ENCODE results near the gene TOP2B. TPM values are rescaled to one million over a fixed set of nuclear protein-coding genes. Genes with fewer than 3 reads are reported as not detected.
A peak's percentile ranks its signal among the peaks of the same experiment; 100 is the strongest.

The TOP2B gene
- total and polyA plus RNA-seq, 9 of the 15 experiments (the other 6 are each of a cell fraction or from before 2014, with no cell fraction given), result 45.3 to 186 (median 134) TPM

DNA sequence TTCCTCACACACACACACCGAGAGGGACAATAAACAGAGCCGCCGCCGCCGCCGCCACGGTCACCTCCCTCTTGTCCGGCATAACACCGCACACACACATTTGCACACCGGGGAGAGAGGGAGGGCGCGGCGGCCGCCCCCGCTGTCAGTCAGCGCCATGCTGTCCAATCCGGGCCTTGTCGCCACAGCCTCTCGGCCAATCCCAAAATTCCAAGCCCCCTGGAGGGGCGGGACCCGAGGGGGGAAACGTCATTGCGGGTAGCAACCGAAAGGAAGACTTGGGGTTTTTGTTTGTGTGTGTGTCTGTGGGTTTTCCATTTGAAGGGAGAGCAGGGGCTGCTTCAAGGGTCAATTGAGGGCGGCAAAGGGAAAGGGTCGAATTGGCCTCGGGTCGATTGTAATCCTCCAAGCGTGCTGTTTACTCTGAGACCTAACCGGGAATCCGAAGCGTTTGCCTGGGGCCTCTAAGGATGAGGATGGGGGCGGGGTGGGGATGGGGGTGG lies at the start of gene TOP2B (continued):
- TF ChIP-seq, protein P1, sequence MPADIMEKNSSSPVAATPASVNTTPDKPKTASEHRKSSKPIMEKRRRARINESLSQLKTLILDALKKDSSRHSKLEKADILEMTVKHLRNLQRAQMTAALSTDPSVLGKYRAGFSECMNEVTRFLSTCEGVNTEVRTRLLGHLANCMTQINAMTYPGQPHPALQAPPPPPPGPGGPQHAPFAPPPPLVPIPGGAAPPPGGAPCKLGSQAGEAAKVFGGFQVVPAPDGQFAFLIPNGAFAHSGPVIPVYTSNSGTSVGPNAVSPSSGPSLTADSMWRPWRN (IDR thresholded peaks at IDR 0.05; ENCODE audit: low read depth), result peak; percentile 80
- TF ChIP-seq SRSF9 (IDR thresholded peaks at IDR 0.05; ENCODE audit: borderline replicate concordance, low read depth, low read length) (no peak), HMGN3 (IDR thresholded peaks at IDR 0.05; ENCODE audit: borderline replicate concordance, extremely low read depth, insufficient read length, low read depth, low read length) (peak; percentile 76), TAF1 (IDR thresholded peaks at IDR 0.05; ENCODE audit: control insufficient read depth, extremely low read depth, insufficient read depth, low read length, severe bottlenecking) (peak; percentile 84), RBM17 (IDR thresholded peaks at IDR 0.05; ENCODE audit: borderline replicate concordance, low read depth, low read length) (no peak), MXI1 (IDR thresholded peaks at IDR 0.05; ENCODE audit: low read depth, low read length) (no peak), SIN3A (IDR thresholded peaks at IDR 0.05; ENCODE audit: borderline replicate concordance in 2 of 2, control insufficient read depth in 1 of 2, low read depth in 2 of 2, low read length in 2 of 2) (no peak), MIER1 (IDR thresholded peaks at IDR 0.05; ENCODE audit: low read depth) (no peak), ZNF830 (CRISPR knock-in tag; IDR thresholded peaks at IDR 0.05) (no peak), MAFF (IDR thresholded peaks at IDR 0.05; ENCODE audit: low read length) (no peak), ZNF133 (CRISPR knock-in tag; IDR thresholded peaks at IDR 0.05) (no peak), CC2D1A (IDR thresholded peaks at IDR 0.05) (no peak), XRCC5 (IDR thresholded peaks at IDR 0.05; ENCODE audit: low read depth, low read length) (no peak), ESRRB (CRISPR knock-in tag; IDR thresholded peaks at IDR 0.05; ENCODE audit: borderline replicate concordance) (no peak), MYNN (IDR thresholded peaks at IDR 0.05) (peak; percentile 63; the same call in 1 of the 2 replicates), MYNN (CRISPR knock-in tag; IDR thresholded peaks at IDR 0.05) (no peak), ZNF77 (CRISPR knock-in tag; IDR thresholded peaks at IDR 0.05) (no peak), HIVEP1 (CRISPR knock-in tag; IDR thresholded peaks at IDR 0.05) (no peak)
- TF ChIP-seq, protein P2, sequence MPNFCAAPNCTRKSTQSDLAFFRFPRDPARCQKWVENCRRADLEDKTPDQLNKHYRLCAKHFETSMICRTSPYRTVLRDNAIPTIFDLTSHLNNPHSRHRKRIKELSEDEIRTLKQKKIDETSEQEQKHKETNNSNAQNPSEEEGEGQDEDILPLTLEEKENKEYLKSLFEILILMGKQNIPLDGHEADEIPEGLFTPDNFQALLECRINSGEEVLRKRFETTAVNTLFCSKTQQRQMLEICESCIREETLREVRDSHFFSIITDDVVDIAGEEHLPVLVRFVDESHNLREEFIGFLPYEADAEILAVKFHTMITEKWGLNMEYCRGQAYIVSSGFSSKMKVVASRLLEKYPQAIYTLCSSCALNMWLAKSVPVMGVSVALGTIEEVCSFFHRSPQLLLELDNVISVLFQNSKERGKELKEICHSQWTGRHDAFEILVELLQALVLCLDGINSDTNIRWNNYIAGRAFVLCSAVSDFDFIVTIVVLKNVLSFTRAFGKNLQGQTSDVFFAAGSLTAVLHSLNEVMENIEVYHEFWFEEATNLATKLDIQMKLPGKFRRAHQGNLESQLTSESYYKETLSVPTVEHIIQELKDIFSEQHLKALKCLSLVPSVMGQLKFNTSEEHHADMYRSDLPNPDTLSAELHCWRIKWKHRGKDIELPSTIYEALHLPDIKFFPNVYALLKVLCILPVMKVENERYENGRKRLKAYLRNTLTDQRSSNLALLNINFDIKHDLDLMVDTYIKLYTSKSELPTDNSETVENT (CRISPR knock-in tag; IDR thresholded peaks at IDR 0.05), result no peak; the same call in 1 of the 2 replicates
- TF ChIP-seq, protein P3, sequence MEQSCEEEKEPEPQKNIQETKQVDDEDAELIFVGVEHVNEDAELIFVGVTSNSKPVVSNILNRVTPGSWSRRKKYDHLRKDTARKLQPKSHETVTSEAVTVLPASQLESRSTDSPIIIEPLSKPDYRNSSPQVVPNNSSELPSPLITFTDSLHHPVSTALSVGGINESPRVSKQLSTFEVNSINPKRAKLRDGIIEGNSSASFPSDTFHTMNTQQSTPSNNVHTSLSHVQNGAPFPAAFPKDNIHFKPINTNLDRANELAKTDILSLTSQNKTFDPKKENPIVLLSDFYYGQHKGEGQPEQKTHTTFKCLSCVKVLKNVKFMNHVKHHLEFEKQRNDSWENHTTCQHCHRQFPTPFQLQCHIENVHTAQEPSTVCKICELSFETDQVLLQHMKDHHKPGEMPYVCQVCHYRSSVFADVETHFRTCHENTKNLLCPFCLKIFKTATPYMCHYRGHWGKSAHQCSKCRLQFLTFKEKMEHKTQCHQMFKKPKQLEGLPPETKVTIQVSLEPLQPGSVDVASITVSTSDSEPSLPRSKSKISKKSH (CRISPR knock-in tag; IDR thresholded peaks at IDR 0.05), result no peak
- TF ChIP-seq, protein P4, sequence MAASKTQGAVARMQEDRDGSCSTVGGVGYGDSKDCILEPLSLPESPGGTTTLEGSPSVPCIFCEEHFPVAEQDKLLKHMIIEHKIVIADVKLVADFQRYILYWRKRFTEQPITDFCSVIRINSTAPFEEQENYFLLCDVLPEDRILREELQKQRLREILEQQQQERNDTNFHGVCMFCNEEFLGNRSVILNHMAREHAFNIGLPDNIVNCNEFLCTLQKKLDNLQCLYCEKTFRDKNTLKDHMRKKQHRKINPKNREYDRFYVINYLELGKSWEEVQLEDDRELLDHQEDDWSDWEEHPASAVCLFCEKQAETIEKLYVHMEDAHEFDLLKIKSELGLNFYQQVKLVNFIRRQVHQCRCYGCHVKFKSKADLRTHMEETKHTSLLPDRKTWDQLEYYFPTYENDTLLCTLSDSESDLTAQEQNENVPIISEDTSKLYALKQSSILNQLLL (CRISPR knock-in tag; IDR thresholded peaks at IDR 0.05; ENCODE audit: borderline replicate concordance), result no peak
- TF ChIP-seq, protein P5, sequence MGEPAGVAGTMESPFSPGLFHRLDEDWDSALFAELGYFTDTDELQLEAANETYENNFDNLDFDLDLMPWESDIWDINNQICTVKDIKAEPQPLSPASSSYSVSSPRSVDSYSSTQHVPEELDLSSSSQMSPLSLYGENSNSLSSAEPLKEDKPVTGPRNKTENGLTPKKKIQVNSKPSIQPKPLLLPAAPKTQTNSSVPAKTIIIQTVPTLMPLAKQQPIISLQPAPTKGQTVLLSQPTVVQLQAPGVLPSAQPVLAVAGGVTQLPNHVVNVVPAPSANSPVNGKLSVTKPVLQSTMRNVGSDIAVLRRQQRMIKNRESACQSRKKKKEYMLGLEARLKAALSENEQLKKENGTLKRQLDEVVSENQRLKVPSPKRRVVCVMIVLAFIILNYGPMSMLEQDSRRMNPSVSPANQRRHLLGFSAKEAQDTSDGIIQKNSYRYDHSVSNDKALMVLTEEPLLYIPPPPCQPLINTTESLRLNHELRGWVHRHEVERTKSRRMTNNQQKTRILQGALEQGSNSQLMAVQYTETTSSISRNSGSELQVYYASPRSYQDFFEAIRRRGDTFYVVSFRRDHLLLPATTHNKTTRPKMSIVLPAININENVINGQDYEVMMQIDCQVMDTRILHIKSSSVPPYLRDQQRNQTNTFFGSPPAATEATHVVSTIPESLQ (CRISPR knock-in tag; IDR thresholded peaks at IDR 0.05), result no peak
